Spinal cord (tissue), 10 donors: Measurements from ENCODE around the gene ASPSCR1. TPM values are rescaled to one million over a fixed set of nuclear protein-coding genes. Genes with fewer than 3 reads are reported as not detected.

ENCODE experiments used
- DNase-seq, 6 donors: peaks; one replicate each; pipeline versions ENCODE4 v3.0.0 to v3.0.0-alpha.2; 2013 to 2015; ENCODE audit warnings: low spot score in 6 of 6, low read depth in 4 of 6
- H3K27ac ChIP-seq: one replicate; pipeline ENCODE4 v1.5.1; 2013; ENCODE audit warnings: low read depth, low read length, control low read depth
- H3K27me3 ChIP-seq: one replicate; pipeline ENCODE4 v1.6.1; 2013; ENCODE audit warnings: low read length; ENCODE audit not compliant: control insufficient read depth, insufficient read depth
- H3K36me3 ChIP-seq: one replicate; pipeline ENCODE4 v1.6.1; 2013; ENCODE audit warnings: low read length; ENCODE audit not compliant: control insufficient read depth, insufficient read depth
- H3K4me1 ChIP-seq: one replicate; pipeline ENCODE4 v1.6.1; 2013; ENCODE audit warnings: low read length; ENCODE audit not compliant: control insufficient read depth, insufficient read depth
- H3K4me3 ChIP-seq: one replicate; pipeline ENCODE4 v1.5.1; 2013; ENCODE audit warnings: low read depth, low read length, control low read depth
- H3K9me3 ChIP-seq: one replicate; pipeline ENCODE4 v1.6.1; 2013; ENCODE audit warnings: low read length; ENCODE audit not compliant: control insufficient read depth, insufficient read depth
- WGBS: methylation state at CpG from one replicate; pipeline ENCODE4 v1.1.5; 2013; ENCODE audit warnings: missing lambda C conversion rate; ENCODE audit not compliant: insufficient coverage; 5-methylcytosine and 5-hydroxymethylcytosine counted together
- polyA plus RNA-seq, 2 donors: library from polyadenylated mRNA; unstranded; fragments of 120-200 nt; gene quantifications; one replicate each; pipeline ENCODE4 v1.2.1, GENCODE V29; 2013; ENCODE audit not compliant: insufficient read length in 2 of 2
- total RNA-seq, 2 donors: library from RNA; depleted of rRNA in 1 of 2; stranded (reverse); fragments of 120-200 nt in 1 of 2; fragments of >200 nt in 1 of 2; gene quantifications; one replicate each; pipeline versions ENCODE4 v1.2.3 to v1.2.4, GENCODE V29; 2013 to 2014
- donor health status: healthy.

ASPSCR1 gene
- total and polyA plus RNA-seq, 4 donors: 22.3 to 53.7 (median 40.9) TPM

DNA sequence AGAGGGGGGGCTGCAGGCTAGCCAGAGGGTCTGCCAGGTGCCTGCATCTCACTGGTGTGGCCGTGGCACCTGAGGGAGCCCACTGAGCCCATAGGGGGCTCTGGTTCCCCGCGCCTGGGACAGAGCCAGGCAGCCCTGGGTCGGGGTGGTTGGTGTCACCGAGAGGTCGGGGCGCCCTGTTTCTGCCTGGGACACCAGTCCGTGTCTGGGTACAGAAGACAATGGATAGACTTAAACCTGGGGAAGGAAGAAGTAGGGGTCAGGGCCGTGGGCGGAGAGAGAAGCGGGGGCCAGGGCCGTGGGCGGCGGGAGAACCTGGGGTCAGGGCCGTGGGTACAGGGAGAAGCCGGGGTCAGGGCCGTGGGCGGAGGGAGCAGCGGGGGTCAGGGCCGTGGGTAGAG is 71.1 kb downstream of the ASPSCR1 start:
- Histone ChIP-seq H3K27ac (no peak overlapping the region), H3K36me3 (peaks cover 54% of the 10 kb centered on the region), H3K4me1 (peaks cover 32% of the 10 kb centered on the region), H3K27me3 (no peaks in the 10 kb centered on the region), H3K9me3 (no peaks in the 10 kb centered on the region), H3K4me3 (no peak overlapping the region)
- WGBS: 88% methylated on average over 20 of the region's 20 CpGs
- no peak for DNase-seq

DNA sequence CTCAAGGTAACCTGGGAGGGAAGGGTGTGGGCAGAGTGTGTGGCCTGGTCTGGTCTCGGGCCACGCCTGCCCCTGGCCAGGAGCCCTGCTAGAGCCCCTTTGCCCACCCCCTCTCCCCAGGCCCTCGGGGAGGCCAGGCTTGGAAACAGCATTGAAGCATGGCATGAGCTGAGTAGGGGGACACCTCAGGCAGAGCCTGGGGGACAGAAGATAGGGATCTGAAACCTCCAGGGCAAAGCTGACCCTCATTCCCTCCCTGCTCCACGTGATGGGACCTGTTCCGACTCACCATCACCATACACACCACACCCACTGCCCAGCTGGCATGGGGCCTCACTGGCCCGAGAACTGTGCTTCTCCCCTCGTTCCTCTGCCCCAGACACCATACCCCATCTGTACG is 71.7 kb downstream of the ASPSCR1 start:
- no peaks in the 10 kb centered on the region for H3K9me3 ChIP-seq
- H3K4me1 ChIP-seq: peaks cover 37% of the 10 kb centered on the region
- WGBS: 94% methylated on average over 5 of the region's 8 CpGs
- H3K27ac ChIP-seq: no peak overlapping the region
- no peak overlapping the region for H3K4me3 ChIP-seq
- H3K27me3 ChIP-seq: no peaks in the 10 kb centered on the region
- no peak for DNase-seq
- peaks cover 60% of the 10 kb centered on the region for H3K36me3 ChIP-seq

DNA sequence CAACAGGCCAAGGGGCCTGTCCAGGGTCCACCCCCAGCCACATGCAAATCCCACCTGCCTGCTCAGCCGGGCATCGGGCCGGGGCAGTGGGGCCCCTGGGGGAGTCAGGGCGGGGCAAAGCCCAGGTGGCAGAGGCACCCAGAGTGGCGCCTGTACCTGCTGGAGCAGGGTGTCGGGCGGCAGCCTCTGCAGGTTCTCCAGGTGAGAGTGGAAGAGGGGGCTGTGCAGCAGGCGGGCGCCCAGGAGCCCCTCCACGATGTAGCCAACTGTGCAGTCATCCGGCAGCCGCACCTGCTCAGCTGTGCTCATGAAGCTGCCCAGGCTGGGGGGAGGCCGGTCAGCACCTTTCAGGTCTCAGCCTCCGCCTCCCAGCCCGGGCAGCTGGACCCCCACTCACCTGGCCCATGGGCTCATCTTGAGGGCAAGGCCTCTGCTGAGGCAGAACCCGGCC is 72.1 kb downstream of the ASPSCR1 start:
- Histone ChIP-seq H3K4me1 (peaks cover 39% of the 10 kb centered on the region), H3K27ac (no peak overlapping the region), H3K36me3 (peaks cover 64% of the 10 kb centered on the region), H3K4me3 (no peak overlapping the region), H3K27me3 (no peaks in the 10 kb centered on the region), H3K9me3 (no peaks in the 10 kb centered on the region)
- DNase-seq: no peak
- 98% methylated on average over 14 of the region's 16 CpGs for WGBS

DNA sequence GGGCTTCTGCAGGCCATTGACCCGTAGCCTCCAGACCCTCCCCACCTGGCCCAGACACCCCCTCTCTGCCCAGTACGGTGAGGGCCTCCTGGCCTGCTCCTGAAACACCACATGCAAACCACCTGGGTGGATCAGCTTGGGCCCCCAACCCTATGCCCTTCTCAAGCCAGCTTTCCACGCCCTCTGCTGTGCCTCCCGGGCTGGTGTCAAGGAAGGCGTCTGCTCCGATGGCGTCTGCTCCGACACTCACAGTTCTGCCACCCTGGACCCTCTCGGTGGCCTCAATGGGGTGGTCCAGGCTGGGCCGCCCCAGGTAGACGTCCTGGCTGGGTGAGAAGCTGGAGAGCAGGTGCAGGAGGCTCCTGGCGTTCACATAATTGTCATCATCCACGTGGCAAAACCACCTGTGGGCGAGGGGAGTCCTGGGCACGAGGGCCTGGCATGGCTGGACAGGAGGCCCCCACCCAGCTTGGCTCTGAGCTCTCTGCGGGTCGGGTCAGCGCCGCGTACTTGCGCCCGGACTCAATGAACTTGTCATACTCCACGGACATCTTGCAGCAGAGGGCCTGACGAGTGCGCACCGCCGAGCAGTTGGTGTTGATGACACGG is 72.8 kb downstream of the ASPSCR1 start:
- peaks cover 42% of the 10 kb centered on the region for H3K4me1 ChIP-seq
- no peak for DNase-seq
- WGBS: 88% methylated on average over 28 of the region's 28 CpGs
- no peaks in the 10 kb centered on the region for H3K27me3 ChIP-seq
- H3K4me3 ChIP-seq: peak overlapping the region; percentile 51
- no peaks in the 10 kb centered on the region for H3K9me3 ChIP-seq
- no peak overlapping the region for H3K27ac ChIP-seq
- peaks cover 71% of the 10 kb centered on the region for H3K36me3 ChIP-seq

DNA sequence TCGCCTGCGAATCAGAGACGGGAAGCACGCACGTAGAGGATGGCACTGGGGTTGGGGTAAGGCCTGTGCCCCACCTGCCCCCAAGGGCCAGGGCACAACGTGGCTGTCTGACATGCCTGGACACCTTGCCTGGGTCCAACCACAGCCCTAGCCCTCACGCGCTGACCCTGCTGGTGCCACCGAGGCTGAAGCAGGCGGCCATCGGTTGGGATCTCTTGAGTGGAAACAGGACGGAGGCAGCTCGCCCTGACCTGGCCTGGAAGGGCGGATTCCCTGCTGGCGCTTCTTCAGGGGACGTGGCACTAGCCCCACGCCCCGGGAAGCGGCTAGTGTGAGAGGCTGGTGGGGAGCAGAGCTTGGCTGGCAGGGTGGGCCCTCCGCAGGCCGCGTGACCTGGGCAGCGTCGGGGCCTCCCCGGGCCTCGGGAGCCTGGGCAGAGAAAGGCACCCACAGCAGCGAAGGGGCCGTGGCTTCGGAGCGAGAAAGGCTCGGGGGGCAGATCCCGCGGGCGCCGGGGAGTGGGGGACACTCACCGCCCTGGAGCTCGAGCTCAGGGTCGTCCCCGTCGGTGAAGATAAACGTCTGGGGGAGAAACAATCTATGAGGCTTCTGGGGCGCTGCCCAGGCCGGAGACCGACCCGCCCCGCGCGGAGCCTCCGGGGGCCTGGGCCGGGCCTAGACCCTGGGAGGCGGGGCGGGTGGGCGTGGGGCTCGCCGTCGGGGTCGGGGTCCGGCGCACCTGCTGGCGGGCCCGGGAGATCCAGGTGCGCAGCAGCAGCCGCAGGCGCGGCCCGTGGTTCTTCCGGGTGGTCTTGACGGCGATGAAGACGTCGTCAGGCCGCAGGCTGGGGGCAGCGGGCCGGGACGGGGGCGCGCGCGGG is 73.6 kb downstream of the ASPSCR1 start:
- WGBS: 14% methylated on average over 79 of the region's 79 CpGs
- H3K27ac ChIP-seq: no peak overlapping the region
- H3K36me3 ChIP-seq: peaks cover 78% of the 10 kb centered on the region
- H3K27me3 ChIP-seq: no peaks in the 10 kb centered on the region
- no peaks in the 10 kb centered on the region for H3K9me3 ChIP-seq
- peaks cover 43% of the 10 kb centered on the region for H3K4me1 ChIP-seq
- H3K4me3 ChIP-seq: peak overlapping the region; percentile 51
- DNase-seq: peak in 1 of 6 donors; percentile 14

DNA sequence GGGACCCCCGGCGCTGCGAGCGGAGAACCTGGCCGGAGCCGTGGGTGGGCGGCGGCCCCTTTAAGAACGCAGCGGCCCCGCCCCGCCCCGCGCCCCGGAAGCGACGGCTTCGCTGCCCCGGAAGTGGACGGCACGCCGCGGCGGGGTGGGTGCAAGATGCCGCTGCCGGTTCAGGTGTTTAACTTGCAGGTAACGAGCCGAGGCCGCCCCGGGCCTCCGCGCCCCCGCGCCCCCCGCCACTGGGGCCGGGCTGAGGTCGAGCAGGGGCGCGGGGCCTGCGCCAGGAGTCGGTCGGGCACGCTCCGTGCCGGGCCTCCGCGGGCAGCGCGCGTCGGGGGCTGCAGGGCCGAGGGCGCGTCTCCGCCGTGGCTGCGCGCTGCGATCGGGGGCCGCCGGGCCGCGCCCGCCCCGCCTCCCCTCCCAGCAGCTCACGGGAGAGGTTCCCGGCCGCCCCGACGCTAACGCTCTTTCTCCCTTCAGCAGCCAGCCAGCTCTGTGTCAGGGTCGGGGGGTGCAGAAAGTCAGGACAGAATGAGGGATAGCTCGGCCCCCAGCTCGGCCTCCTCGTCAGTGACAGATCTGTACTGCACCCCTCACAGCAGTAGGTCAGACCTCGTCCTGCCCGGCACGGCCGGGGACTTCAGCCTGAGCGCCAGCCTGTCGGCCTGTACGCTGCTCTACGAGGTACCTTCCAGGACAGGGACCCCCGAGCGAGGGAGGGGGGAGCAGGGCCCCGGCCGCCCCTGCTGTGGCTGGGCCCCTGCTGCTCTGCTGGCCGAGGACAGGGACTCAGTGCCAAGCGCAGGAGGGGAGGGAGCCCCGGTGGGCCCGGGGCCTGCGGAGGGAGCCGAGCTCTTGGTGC is 74.6 kb downstream of the ASPSCR1 start, which contains the start of the genes GPS1 and RFNG:
Gene GPS1 (plus strand): TSS at position 123 of the 862 bp plus-strand sequence. CDS start 34 bp downstream, at position 157.
Gene RFNG (minus strand): TSS at position 36 of the 862 bp plus-strand sequence. CDS start 45 bp downstream, outside the sequence.
- Histone ChIP-seq H3K36me3 (peaks cover 80% of the 10 kb centered on the region), H3K4me3 (peak within 1 kb of the TSS; percentile 58), H3K27ac (no peak within 1 kb of the TSS), H3K27me3 (no peaks in the 10 kb centered on the region), H3K9me3 (no peaks in the 10 kb centered on the region), H3K4me1 (peaks cover 43% of the 10 kb centered on the region)
- WGBS: under 1% methylated on average over 94 of the region's 94 CpGs
- DNase-seq: peak in 4 of 6 donors; percentile 51 to 88 (median 72)

DNA sequence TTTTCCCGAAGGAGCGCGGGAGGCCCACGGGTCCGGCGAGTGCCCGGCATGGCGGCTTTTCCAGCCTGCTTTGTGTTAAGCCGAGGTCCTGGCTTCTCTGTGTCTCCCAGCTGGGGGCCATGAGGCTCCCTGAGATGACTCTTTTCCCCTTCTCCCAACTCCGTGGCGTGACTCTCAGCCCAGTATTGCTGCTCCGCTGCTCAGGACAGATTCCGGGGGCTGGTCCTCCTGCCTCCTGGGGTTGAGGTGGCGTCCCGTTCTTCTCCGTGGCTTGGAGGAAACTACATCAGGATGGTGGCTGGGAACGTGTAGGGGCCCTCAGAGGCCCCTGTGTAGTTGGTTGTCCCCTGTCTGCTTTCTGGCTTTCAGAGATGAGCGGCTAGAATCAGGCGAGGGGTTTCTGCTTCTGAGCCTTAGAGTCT is 75.2 kb downstream of the ASPSCR1 start:
- Histone ChIP-seq H3K9me3 (no peaks in the 10 kb centered on the region), H3K4me1 (peaks cover 43% of the 10 kb centered on the region), H3K27me3 (no peaks in the 10 kb centered on the region), H3K27ac (no peak overlapping the region), H3K4me3 (peak overlapping the region; percentile 58), H3K36me3 (peaks cover 80% of the 10 kb centered on the region)
- 33% methylated on average over 17 of the region's 19 CpGs for WGBS
- no peak for DNase-seq

DNA sequence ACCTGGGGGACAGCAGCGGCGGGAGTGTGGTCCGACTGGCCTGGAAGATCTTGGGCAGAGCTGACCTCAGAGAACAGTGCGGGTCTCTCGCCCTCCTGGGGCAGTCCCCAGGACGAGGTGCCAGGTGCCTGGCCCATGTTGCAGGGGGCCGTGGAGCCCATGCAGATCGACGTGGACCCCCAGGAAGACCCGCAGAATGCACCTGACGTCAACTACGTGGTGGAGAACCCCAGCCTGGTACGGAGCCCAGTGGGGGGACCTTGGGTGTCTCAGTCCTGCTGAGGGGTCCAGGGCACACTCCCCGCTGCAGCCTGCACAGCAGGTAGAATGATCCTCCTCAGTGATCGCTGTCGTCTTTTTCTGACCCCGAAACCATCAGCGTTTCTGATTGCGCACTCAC is 75.7 kb downstream of the ASPSCR1 start:
- no peak for DNase-seq
- H3K9me3 ChIP-seq: no peaks in the 10 kb centered on the region
- H3K4me3 ChIP-seq: peak overlapping the region; percentile 58
- peaks cover 80% of the 10 kb centered on the region for H3K36me3 ChIP-seq
- no peak overlapping the region for H3K27ac ChIP-seq
- no peaks in the 10 kb centered on the region for H3K27me3 ChIP-seq
- peaks cover 43% of the 10 kb centered on the region for H3K4me1 ChIP-seq
- 91% methylated on average over 19 of the region's 19 CpGs for WGBS
